ENCODE results near the gene TIGD1.
A peak's percentile ranks its signal among the peaks of the same experiment; 100 is the strongest.

The TIGD1 gene

GRCh38 chr2:232524771-232525170 is 25.6 kb downstream of the TIGD1 start:
- no peak for DNase-seq (ENCODE audit: extremely low read depth in 1 of 2, low read depth in 1 of 2)

GRCh38 chr2:232523682-232524597 is 26.4 kb downstream of the TIGD1 start:
- DNase-seq (ENCODE audit: extremely low read depth in 1 of 2, low read depth in 1 of 2), result peak in 1 of 2 donors; percentile 29

- DNase-seq (ENCODE audit: extremely low read depth in 1 of 2, low read depth in 1 of 2), result no peak
Observed at GRCh38 chr2:232523402-232523681, 27.0 kb downstream of the TIGD1 start.

GRCh38 chr2:232522623-232523401 is 27.5 kb downstream of the TIGD1 start:
- DNase-seq (ENCODE audit: extremely low read depth in 1 of 2, low read depth in 1 of 2), result no peak

GRCh38 chr2:232521959-232522622 is 28.3 kb downstream of the TIGD1 start:
- DNase-seq (ENCODE audit: extremely low read depth in 1 of 2, low read depth in 1 of 2), result peak; percentile 22 to 28

- DNase-seq (ENCODE audit: extremely low read depth in 1 of 2, low read depth in 1 of 2), result no peak
Observed at GRCh38 chr2:232521098-232521497, 29.3 kb downstream of the TIGD1 start.

- DNase-seq (ENCODE audit: extremely low read depth in 1 of 2, low read depth in 1 of 2), result no peak
Observed at GRCh38 chr2:232520489-232520888, 29.9 kb downstream of the TIGD1 start.

- no peak for DNase-seq (ENCODE audit: extremely low read depth in 1 of 2, low read depth in 1 of 2)
Observed at GRCh38 chr2:232519581-232520438, 30.5 kb downstream of the TIGD1 start, which contains the start of gene PRSS56. PRSS56 (plus strand) TSS chr2:232520388; CDS start chr2:232520599, 211 bp downstream.

- no peak for DNase-seq (ENCODE audit: extremely low read depth in 1 of 2, low read depth in 1 of 2)
Observed at GRCh38 chr2:232518844-232519243, 31.5 kb downstream of the TIGD1 start.

- DNase-seq (ENCODE audit: extremely low read depth in 1 of 2, low read depth in 1 of 2), result no peak
Observed at GRCh38 chr2:232516551-232516950, 33.8 kb downstream of the TIGD1 start.

GRCh38 chr2:232515639-232516038 is 34.7 kb downstream of the TIGD1 start:
- no peak for DNase-seq (ENCODE audit: extremely low read depth in 1 of 2, low read depth in 1 of 2)

GRCh38 chr2:232513353-232513752 is 37.0 kb downstream of the TIGD1 start:
- no peak for DNase-seq (ENCODE audit: extremely low read depth in 1 of 2, low read depth in 1 of 2)

GRCh38 chr2:232512602-232513001 is 37.8 kb downstream of the TIGD1 start:
- DNase-seq (ENCODE audit: extremely low read depth in 1 of 2, low read depth in 1 of 2), result no peak

- DNase-seq (ENCODE audit: extremely low read depth in 1 of 2, low read depth in 1 of 2), result no peak
Observed at GRCh38 chr2:232511336-232511890, 38.9 kb downstream of the TIGD1 start.

GRCh38 chr2:232508251-232508650 is 42.1 kb downstream of the TIGD1 start:
- DNase-seq (ENCODE audit: extremely low read depth in 1 of 2, low read depth in 1 of 2), result no peak

- DNase-seq (ENCODE audit: extremely low read depth in 1 of 2, low read depth in 1 of 2), result no peak
Observed at GRCh38 chr2:232506709-232507108, 43.6 kb downstream of the TIGD1 start.

- no peak for DNase-seq (ENCODE audit: extremely low read depth in 1 of 2, low read depth in 1 of 2)
Observed at GRCh38 chr2:232505856-232506255, 44.5 kb downstream of the TIGD1 start.

GRCh38 chr2:232504438-232504837 is 45.9 kb downstream of the TIGD1 start:
- DNase-seq (ENCODE audit: extremely low read depth in 1 of 2, low read depth in 1 of 2), result no peak

GRCh38 chr2:232503809-232504323 is 46.5 kb downstream of the TIGD1 start:
- DNase-seq (ENCODE audit: extremely low read depth in 1 of 2, low read depth in 1 of 2), result no peak

All from stimulated activated CD8-positive, alpha-beta memory T cell treated with anti-CD3 and anti-CD28 coated beads, Interleukin-7, amount 100 ng/mL, for 48 hours (primary cell).